ENCODE measurements around the gene CEP250.

DNA sequence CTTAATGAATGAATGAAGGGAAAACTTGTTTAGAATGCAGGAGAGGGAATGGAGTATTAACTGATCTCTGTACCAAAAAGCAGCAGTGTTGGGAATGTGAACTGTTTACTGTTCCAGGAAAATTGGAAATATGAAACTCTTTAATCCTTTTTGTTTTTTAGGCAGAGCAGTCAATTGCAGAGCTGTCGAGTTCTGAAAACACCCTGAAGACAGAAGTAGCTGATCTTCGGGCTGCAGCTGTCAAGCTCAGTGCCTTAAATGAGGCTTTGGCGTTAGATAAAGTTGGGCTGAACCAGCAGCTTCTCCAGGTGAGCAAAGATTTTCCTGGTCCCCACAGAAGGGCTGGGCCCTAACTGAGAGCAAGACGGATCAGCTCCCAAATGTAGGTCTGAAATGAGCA lies 20.9 kb downstream of the CEP250 start:
- TF ChIP-seq GATA3 (IDR thresholded peaks at IDR 0.05; ENCODE audit: low read depth, low read length) (no peak), GATA2 (IDR thresholded peaks at IDR 0.05; ENCODE audit: low read depth, low read length) (no peak)
